WTC11 (cell line): Measurements from ENCODE around the gene LDLRAD2.

Experiments
- CBFB ChIP-seq: sonication (generic); formaldehyde crosslinking; IDR thresholded peaks from 2 replicates; pipeline ENCODE4 v1.8.1; 2022; ENCODE audit warnings: mild to moderate bottlenecking, low read depth, missing genetic modification reagents
- CTCF ChIP-seq: fragments of 200-600 bp; IDR thresholded peaks from 2 replicates; pipeline ENCODE4 v1.8.0; 2022; ENCODE audit warnings: antibody characterized with exemption
- E2F1 ChIP-seq: sonication (generic); formaldehyde crosslinking; IDR thresholded peaks from 2 replicates; pipeline ENCODE4 v1.8.0; 2022; ENCODE audit warnings: mild to moderate bottlenecking, missing genetic modification reagents
- IRF1 ChIP-seq: sonication (generic); formaldehyde crosslinking; IDR thresholded peaks from 2 replicates; pipeline ENCODE4 v1.8.0; 2023; ENCODE audit warnings: missing genetic modification reagents
- KAT7 ChIP-seq: sonication (generic); formaldehyde crosslinking; IDR thresholded peaks from 2 replicates; pipeline ENCODE4 v1.8.1; 2023; ENCODE audit warnings: missing genetic modification reagents, mild to moderate bottlenecking, borderline replicate concordance

GRCh38 chr1:21854751-21855131 is 42.7 kb downstream of the LDLRAD2 start:
- TF ChIP-seq CTCF (no peak), CBFB (no peak), IRF1 (CRISPR knock-in tag) (no peak), E2F1 (no peak), KAT7 (CRISPR knock-in tag) (no peak)
